NCI-H2107 treated with DMSO at 0.1 percent for 48 hours (cell line): Measurements from ENCODE around the gene ITPKA.

ENCODE experiments used
- DNase-seq: peaks from one replicate; lab custom pipeline; 2025; ENCODE audit not compliant: unreplicated experiment; lab: John Stamatoyannopoulos, UW

The ITPKA gene

DNA sequence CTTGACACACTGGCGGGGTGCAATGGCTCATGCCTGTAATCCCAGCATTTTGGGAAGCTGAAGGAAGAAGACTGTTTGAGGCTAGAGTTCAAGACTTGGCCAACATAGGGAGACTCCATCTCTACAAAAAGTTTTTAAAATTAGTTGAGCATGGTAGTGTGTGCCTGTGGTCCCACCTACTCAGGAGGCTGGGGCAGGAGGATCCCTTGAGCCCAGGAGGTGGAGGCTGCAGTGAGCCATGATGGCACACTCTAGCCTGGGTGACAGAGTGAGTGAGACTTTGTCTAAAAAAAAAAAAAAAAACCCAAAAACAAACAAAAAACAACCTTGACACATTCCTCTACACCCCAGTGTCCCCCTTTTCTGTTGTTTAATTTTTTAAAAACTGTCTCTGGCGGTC, 4.0 kb upstream of the ITPKA start:
- DNase-seq, result no peak

DNA sequence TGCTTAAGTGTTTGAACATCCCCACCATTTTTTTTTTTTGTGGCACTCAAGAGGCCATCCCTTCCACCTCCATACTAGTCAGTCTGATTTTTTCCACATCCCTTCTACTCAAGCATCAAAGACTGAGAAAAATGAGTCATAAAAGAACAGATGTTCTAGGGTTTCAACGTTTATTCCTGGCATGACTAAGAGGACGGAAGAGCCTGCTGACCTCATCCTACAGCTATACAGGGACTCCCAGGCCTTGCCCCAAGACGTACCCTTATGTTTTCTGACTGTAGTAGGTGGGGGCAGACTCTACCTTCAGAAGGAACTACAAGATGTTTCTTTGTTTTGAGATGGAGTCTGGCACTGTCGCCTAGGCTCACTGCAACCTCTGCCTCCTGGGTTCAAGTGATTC, 3.3 kb upstream of the ITPKA start:
- no peak for DNase-seq

DNA sequence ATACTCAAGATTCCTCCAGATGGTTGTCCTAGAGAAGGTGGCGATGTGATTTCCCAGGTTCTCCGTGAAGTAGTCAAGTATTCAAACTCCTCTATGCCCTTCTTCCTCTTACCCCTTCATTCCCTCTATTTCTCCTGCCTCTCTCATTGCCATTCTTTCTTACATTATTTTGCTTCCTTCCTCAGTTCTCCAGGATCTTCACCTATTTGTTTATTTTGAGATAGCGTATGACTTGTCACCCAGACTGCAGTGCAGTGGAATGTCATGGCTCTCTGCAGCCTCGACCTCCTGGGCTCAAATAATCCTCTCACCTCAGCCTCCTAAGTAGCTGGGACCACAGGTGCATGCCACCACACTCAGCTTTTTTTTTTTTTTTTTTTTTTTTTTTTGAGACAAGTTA, 1.8 kb upstream of the ITPKA start:
- no peak for DNase-seq

DNA sequence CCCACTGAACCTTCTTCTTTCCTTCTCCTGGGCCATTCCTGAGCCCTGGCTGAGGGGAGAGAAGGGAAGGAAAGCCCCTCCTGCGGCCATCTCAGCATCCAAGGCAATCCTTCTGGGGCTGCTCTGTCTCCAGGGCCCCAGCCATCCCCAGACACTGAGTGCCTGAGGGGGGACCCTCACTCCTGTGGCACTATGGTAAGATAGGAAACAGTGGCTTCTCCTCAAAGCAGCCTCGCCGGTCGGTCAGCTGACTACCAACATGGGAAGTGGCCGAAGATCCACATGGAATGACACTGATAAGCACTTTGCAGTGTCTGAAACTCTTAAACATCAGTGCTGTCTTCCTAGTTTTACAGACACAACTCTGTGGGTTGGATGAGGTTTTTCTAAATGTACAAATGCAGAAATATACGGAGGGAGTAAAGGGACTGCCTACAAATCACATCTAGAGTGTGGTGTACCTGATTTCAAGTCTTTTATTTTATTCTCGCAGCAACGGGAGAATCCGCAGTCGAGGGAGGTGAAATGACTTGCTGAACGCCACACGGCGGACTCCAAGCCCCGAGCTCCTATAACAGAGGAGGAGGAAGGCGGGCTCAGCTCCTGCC, 973 bp upstream of the ITPKA start:
- no peak for DNase-seq

DNA sequence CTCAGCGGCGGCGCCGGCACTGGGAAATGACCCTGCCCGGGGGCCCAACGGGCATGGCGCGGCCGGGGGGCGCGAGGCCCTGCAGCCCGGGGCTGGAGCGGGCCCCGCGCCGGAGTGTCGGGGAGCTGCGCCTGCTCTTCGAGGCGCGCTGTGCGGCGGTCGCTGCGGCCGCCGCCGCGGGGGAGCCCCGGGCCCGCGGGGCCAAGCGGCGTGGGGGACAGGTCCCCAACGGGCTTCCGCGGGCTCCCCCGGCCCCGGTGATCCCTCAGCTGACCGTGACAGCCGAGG, 172 bp downstream of the ITPKA start:
- DNase-seq, result no peak

DNA sequence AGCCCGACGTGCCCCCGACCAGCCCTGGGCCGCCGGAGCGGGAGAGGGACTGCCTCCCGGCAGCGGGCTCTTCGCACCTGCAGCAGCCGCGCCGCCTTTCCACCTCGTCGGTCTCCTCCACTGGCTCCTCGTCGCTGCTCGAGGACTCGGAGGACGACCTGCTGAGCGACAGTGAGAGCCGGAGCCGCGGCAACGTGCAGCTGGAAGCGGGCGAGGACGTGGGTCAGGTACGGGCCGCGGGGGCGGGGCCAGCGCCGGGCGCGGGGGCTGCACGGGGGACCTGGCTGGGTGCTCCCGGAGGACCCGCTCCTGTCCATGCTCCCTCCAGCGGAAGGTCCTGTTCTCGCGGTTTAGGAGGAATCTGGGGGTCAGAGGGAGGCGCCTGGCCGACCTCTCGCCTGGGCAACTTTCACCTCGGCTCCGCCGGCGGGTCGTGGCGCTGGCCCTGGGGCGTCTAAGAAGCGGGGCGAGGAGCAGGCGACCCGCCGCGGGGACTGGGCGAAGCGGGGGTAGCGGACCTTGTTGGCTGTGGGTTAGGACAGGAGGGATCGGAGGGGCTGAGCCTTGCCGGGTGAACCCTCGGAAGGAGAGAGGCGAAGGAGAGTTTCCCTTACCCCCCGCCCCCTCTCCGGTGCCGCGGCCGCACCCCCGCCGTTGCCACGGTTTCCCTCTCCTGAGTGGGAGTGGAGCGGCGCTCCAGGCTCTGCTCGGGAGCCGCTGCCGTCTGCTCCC, 682 bp downstream of the ITPKA start:
- no peak for DNase-seq

DNA sequence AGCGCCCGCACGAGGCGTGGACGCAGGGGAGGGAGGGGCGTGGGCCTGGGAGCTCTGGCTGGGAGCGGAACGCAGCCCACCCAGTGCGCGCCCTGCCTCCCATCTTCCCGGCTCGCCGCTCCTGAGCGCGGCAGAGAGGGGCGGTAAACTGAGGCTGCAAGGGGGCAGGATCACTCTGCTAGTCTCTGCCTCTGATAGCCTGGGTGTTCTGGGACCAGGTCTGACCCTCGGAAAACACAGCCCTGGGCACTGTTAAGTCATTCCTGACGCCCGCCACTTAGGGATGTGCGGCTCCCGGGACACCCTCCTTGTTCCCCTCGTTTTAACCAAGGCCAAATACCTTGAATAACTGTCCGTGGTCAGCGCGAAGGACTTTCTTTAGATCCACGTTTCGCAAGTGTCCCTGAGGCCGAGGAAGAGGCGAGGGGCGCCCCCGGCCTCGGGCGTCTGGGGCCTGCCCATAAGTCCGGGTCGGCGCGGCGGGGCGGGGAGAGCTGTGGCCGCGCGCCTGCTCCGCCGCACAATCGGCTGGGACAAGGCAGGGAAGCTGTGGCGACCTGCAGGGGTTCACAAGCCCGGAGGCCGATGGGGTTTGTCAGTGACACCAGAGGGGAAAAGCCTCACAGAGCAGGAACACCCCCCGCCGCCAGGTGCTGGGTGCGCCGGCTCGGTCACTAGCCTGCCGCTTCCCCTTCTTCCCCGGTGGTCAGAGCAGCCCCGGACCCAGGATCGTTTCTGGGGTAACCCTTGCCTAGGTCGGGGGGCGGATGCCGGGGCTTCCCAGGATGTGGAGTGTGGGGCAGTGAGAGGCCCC, 1.5 kb downstream of the ITPKA start:
- no peak for DNase-seq

DNA sequence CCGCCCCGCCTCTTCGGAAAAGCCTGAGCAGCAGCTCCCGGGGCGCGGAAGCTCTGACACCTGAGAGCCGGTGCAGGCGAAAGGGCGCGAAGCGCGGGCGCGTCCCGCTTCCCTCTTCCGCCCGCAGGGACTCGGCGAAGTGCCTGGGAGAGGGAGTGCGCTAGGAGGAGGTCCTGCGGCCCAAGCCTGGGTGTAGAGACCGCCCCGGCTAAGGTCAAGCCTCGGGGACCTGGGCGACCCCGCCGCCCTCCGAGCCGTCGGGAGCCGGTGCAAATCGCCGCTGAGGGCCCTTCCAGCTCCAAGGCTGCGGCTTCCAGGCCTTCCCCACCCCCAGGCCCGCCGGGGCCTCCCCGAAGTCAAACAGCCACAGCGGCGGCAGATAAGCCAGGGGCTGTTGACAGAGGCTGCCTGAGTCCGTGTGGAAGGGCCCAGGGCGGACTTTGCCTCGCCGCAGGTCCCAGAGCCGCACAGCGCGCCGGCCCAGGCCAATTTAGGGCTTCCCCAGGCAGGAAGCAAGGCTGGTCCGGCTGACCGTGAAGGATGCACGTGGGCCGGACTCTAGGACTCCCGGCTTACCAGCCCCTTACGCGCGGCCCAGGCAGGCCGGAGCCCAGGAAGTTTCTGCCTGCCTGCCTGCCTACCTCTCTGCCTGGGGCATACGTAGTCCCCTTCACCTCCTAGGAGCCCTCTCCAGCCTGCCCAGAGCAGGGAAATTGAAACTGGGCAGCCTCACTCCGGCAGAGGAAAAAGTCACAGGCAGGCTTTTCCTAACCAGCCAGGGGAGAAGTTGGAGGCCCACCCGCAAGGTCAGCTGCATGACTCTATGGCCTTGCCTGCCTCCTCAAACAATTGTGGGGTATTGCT, 2.3 kb downstream of the ITPKA start:
- DNase-seq, result no peak

DNA sequence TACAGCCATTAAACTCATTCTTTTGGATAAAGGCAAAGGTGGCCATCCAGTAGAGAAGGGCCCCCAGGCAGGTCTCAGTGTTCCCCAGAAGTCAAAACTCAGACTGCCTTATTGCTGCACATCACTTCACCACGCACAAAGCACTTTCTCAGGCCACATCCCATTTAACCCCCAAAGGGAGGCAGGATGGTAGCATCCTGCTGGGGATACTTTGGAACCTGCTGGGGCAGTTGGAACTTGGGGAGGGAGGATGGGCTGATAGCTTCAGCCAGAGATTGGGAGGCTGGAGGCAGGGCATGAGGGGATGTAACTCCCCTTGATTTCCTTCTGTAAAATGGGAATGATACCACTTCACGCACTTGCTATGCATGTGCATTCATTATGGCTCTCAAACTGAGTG, 5.0 kb downstream of the ITPKA start:
- DNase-seq, result no peak

DNA sequence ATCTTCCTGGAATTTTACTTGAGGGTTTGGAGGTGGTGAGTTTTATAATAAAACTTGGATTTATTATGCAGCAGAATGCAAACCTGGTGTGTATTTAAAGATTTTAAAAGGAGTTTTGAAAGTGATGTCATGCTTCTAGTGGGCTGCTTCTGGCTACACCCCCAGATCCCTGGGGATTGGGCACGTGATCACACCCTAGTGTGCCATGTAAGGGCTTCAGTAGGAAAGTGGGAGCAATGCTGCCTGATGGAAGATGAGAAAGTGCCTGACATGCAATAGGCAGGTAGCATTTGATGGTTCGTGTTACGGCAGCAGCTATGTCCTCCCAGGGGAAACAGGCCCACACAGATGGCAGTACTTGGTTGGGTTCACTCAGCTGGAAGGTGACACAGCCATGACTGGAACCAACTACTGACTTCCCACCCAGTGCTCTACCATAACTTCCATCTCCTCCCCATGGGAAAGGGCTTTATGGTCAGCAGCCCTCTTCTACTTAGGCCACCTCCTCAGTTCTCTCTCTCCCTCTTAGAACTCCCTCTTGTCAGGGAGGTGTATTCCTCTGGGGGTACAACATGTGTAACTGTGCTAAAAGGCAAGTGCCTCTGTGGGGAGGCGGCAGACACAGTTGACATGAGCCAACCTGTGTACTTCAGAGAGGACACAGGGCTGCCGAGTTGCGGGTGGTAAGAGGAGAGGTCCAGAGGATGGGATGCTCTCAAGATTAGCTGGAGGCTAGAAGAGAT, 5.6 kb downstream of the ITPKA start:
- peak; percentile 43 for DNase-seq

DNA sequence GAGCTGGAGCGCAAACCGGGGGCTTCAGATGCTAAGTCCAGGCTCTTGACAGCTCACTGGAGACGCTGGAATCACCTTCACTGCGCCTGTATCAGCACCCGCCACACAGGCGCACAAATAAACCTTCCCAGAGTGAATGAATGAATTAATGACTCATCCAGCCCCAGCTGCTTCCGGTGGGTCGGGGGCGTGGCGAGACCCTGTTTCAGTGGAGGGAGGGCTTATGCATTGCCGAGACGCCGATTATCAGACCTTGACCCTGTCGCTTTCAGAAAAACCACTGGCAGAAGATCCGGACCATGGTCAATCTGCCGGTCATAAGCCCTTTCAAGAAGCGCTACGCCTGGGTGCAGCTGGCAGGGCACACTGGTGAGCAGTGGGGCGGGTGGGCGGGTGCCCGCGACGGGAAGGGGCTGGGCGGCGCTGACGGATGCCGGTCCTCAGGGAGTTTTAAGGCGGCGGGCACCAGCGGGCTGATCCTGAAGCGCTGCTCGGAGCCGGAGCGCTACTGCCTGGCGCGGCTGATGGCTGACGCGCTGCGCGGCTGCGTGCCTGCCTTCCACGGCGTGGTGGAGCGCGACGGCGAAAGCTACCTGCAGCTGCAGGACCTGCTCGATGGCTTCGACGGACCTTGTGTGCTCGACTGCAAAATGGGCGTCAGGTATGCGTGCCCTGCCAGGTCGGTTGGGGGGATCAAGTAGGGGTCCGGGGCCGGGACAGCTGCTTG, 7.7 kb downstream of the ITPKA start:
- no peak for DNase-seq

DNA sequence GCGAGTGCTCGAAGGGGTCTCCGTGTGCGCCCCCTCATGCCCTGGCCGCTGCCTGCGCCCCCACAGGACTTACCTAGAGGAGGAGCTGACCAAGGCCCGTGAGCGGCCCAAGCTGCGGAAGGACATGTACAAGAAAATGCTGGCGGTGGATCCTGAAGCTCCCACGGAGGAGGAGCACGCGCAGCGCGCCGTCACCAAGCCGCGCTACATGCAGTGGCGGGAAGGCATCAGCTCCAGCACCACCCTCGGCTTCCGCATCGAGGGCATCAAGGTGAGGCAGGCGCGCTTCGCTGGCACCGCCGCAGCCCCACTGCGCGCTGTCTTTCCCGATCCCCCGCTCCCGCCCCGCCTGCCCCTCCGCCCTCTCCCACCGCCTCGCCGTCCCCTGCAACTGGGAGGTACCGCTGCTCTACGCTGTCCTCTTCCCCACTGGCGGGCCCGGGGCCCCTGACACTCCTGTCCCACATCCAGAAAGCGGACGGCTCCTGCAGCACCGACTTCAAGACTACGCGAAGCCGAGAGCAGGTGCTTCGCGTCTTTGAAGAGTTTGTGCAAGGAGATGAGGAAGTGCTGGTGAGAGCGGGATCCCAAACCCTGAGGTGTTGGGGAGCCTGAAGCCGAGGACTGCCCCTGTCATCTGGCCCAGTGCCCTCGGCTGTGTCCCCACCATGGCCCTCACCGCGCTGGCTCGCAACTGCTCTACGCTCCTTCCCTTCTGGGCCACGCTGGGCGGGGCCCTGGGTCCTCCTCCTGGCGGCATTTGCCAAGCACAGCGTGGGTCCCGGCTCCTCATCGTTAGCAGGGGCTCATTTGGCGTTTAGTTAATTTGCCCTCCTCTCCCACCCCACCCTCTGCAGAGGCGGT, 8.5 kb downstream of the ITPKA start:
- DNase-seq, result no peak

DNA sequence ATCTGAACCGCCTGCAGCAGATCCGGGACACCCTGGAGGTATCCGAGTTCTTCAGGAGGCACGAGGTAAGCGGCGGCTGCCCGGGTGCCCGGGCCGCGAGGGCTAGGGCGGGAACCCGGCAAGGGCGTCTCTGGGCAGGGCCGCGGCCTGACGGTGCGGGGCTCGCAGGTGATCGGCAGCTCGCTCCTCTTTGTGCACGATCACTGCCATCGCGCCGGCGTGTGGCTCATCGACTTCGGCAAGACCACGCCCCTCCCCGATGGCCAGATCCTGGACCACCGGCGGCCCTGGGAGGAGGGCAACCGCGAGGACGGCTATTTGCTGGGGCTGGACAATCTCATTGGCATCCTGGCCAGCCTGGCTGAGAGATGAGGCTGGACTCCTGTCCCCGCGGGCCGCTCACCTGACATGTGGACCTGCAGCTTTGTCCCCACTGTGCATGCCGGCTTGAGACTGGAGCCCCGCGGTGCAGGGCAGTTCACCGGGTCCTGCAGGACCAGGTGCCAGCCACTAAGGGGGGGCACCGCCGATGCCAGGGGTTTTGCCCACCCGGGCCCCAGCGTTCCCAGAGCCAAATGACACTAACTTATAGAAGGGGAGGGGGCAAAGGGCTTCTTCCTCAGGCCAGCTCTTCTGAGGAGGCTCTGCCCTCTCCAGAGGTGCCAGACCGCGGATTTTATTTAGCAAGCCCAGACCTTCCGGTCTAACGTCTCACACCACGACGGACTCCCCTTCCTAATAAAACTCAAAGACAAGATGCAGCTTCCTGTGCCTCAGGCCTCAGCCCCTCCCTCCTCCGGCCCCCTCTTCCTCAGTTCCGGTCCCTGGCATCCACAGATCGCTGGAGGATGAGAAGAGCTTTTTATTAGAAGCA, 9.4 kb downstream of the ITPKA start:
- DNase-seq, result no peak

DNA sequence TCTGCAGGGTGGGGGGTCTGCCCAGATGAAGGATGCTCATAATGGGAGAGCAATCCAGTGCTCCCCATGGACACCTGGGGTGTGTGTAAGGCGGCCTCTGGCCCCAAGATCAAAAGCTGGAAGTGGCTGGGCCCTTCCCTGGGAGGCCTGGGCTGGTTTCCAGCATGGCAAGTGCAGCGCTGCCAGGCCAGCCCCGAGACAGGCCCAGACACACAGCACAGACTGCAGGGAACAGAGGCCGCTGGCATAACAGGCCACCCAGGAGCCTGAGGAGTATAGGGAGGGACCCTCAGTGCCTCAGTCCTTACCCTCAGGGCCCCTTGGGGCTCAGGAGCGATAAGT, 10.0 kb downstream of the ITPKA start:
- DNase-seq, result no peak

DNA sequence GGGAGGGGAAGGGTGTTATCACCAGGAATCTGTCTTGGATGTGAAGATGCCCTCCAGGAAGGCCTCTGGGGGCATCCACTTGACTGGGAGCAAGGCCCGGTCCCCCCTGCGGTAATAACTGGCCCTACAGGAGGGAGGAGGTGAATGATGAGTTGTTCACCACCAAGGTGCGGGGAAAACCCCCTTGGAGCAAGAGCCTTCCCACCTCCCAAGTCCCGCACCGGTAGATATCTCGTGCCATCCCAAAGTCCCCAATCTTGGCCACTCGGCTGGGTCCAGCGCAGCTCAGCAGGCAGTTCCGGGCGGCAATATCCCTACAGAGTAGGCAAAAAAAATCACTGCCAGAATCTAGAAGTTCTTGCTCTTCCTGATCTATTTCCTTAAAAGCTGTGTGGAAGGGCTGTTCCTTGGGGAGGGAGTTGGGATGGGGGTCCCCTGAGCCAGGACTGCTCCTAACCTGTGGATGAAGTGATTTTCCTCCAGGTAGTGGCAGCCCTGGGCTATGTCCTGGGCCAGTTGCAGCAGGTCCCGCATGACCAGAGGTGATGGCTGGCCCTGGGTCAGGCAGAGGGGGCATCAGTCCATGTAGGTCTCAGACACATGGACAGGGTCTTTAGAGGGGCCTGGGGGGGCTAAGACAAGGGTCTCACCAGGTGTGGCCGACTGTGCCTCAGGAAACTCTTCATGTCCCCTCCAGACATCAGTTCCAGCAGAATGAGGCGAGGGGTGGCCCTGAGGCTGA, 11.2 kb downstream of the ITPKA start:
- no peak for DNase-seq

DNA sequence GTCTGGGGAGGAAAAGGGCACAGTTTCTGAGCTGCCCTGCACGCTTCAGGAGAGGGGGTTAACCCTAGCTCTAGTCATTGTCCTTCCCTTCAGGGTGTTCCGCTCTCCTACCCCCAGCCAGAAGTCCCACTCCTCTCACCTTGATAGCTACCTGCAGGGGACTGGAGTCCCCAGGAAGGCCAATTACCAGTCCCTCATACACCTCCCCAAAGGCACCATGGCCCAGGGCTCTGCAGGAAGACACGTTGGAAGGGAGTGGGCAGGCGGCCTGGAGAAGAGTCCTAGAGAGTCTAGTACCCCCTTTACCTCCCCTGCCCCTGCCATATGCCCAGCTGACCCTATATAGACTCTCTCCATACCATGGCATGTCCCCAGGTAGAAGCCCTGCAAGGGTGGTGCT, 12.1 kb downstream of the ITPKA start:
- no peak for DNase-seq

DNA sequence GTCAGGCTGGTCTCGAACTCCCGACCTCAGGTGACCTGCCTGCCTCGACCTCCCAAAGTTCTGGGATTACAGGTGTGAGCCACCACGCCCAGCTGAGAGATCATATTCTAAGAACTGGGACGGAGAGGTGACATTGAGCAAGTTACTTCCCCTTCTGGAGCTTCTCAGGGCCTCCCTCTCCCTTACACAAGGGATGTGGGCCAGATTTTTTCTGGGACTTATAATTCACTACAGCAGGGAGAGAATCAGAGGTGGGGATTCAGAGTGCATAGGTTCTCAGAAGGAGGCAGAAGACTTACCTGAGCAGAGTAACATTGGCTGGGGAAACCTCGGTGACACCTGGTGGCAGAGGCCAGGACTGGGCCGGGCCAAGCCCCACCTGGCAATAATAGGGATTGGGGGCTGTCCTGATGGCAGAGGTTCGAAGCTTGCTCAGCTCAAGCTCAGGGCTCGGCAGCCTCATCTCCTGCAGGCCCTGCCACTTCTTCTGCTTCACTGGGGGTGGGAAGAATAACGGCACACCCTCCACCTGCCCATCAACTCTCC, 13.2 kb downstream of the ITPKA start:
- no peak for DNase-seq
